AG04450 (cell line): Measurements from ENCODE around the gene ENGASE. TPM values are rescaled to one million over a fixed set of nuclear protein-coding genes. Genes with fewer than 3 reads are reported as not detected.

ENCODE experiments used
- CTCF ChIA-PET: fragments of 300-600, 350-600 bp; formaldehyde crosslinking; extraction: SDS; loops from one replicate; lab custom pipeline; 2022; ENCODE audit warnings: antibody characterized with exemption, inconsistent platforms; lab: Charles Lee
- POLR2A ChIA-PET: fragments of 350-600 bp; formaldehyde crosslinking; extraction: SDS; loops from one replicate; lab custom pipeline; 2021; ENCODE audit warnings: antibody characterized with exemption, inconsistent platforms; lab: Yijun Ruan, JAX
- DNase-seq: peaks from one replicate; pipeline ENCODE4 v3.0.0-alpha.2; 2011; ENCODE audit warnings: low read depth, low spot score
- H3K27ac ChIP-seq: one replicate; pipeline ENCODE4 v1.5.1; 2012; ENCODE audit warnings: low read depth, low read length, control low read depth
- H3K27me3 ChIP-seq: one replicate; pipeline ENCODE4 v1.6.0; 2012; ENCODE audit warnings: low read length; ENCODE audit not compliant: control insufficient read depth, insufficient read depth
- H3K4me3 ChIP-seq: 2 replicates; pipeline ENCODE4 v1.5.1; 2011; ENCODE audit warnings: mild to moderate bottlenecking, low read depth, low read length, control low read depth
- H3K9me3 ChIP-seq: 2 replicates; pipeline ENCODE4 v1.5.1; 2012; ENCODE audit warnings: low read length; ENCODE audit not compliant: control insufficient read depth, insufficient read depth
- CTCF ChIP-seq: IDR thresholded peaks from 2 replicates; pipeline ENCODE4 v1.5.1; 2011; ENCODE audit warnings: low read depth, low read length, control low read depth, inconsistent platforms
- polyA plus RNA-seq: library from polyadenylated mRNA; depleted of rRNA; stranded (reverse); fragments of >200 nt; gene quantifications from 2 replicates; pipeline ENCODE4 v1.2.3, GENCODE V29; 2011

ENGASE gene
- polyA plus RNA-seq, 1 experiment = 5.9 TPM

GRCh38 chr17:79118924-79119323, 44.3 kb downstream of the ENGASE start:
- Histone ChIP-seq H3K27me3 (peaks cover 39% of the 10 kb centered on the region), H3K27ac (no peak overlapping the region), H3K4me3 (no peak overlapping the region), H3K9me3 (no peaks in the 10 kb centered on the region; the same call in 1 of the 2 replicates)
- TF ChIP-seq CTCF = no peak
- ChIA-PET POLR2A (no interaction called here), CTCF (interaction anchor here (0.7 kb wide), 1 partner anchor 14 kb away, joined by 5 read pairs; no protein-coding TSS in a partner anchor)
- no peak for DNase-seq

GRCh38 chr17:79120259-79120658, 45.6 kb downstream of the ENGASE start:
- ChIA-PET POLR2A (no interaction called here), CTCF (no interaction called here)
- H3K27ac ChIP-seq = no peak overlapping the region
- H3K27me3 ChIP-seq = peaks cover 30% of the 10 kb centered on the region
- no peak for DNase-seq
- H3K4me3 ChIP-seq = no peak overlapping the region
- H3K9me3 ChIP-seq = no peaks in the 10 kb centered on the region; the same call in 1 of the 2 replicates
- TF ChIP-seq CTCF = no peak

GRCh38 chr17:79123988-79124387, 49.4 kb downstream of the ENGASE start:
- no peak for TF ChIP-seq CTCF
- no peak overlapping the region for H3K4me3 ChIP-seq
- POLR2A ChIA-PET = no interaction called here
- H3K9me3 ChIP-seq = no peaks in the 10 kb centered on the region; the same call in 1 of the 2 replicates
- CTCF ChIA-PET = no interaction called here
- H3K27me3 ChIP-seq = peaks cover 25% of the 10 kb centered on the region
- DNase-seq = no peak
- no peak overlapping the region for H3K27ac ChIP-seq

GRCh38 chr17:79124513-79125209, 50.0 kb downstream of the ENGASE start:
- POLR2A ChIA-PET = no interaction called here
- H3K27me3 ChIP-seq = peaks cover 22% of the 10 kb centered on the region
- no peak overlapping the region for H3K4me3 ChIP-seq
- TF ChIP-seq CTCF = no peak
- no peak for DNase-seq
- H3K9me3 ChIP-seq = no peaks in the 10 kb centered on the region; the same call in 1 of the 2 replicates
- CTCF ChIA-PET = no interaction called here
- no peak overlapping the region for H3K27ac ChIP-seq

- Histone ChIP-seq H3K27ac (no peak overlapping the region), H3K9me3 (no peaks in the 10 kb centered on the region; the same call in 1 of the 2 replicates), H3K4me3 (no peak overlapping the region), H3K27me3 (peaks cover 20% of the 10 kb centered on the region)
- ChIA-PET POLR2A (no interaction called here), CTCF (no interaction called here)
- TF ChIP-seq CTCF = no peak
- no peak for DNase-seq
Observed at GRCh38 chr17:79125503-79125902, 50.9 kb downstream of the ENGASE start.
